Endothelial cell of umbilical vein (primary cell): ENCODE results near the gene CCDC142. TPM values are rescaled to one million over a fixed set of nuclear protein-coding genes. Genes with fewer than 3 reads are reported as not detected.

Experiments used
- BruUV-seq: library from RNA; stranded (reverse); fragments of 400-500 nt; replicated peaks from 2 replicates; lab custom pipeline; 2021; lab: Mats Ljungman, UMichigan
- CTCF ChIA-PET: fragments of 300-600, 350-600 bp; sonication (Branson Sonifier 250); formaldehyde crosslinking; loops from one replicate; lab custom pipeline; 2021; ENCODE audit warnings: antibody characterized with exemption, inconsistent platforms; lab: Charles Lee
- POLR2A ChIA-PET: fragments of 300-600, 350-600 bp; sonication (Branson Sonifier 250); formaldehyde crosslinking; loops from one replicate; lab custom pipeline; 2021; ENCODE audit warnings: antibody characterized with exemption, inconsistent platforms; lab: Charles Lee
- DNase-seq: peaks from one replicate; pipeline ENCODE4 v3.0.0-alpha.2; 2011; ENCODE audit warnings: low read depth, low spot score
- FAIRE-seq: peaks from 2 replicates; lab custom pipeline; 2011; peaks lifted over from hg19 to GRCh38; lab: Jason Lieb, UNC
- H2AFZ ChIP-seq: 2 replicates; pipeline ENCODE4 v1.6.0; 2012; ENCODE audit warnings: low read depth, low read length, control low read depth, inconsistent platforms
- H3K27ac ChIP-seq: 2 replicates; pipeline ENCODE4 v1.5.1; 2011; ENCODE audit warnings: low read depth, mild to moderate bottlenecking, control low read depth, low read length, moderate library complexity; ENCODE audit not compliant: insufficient read depth
- H3K27me3 ChIP-seq, 2 experiments: 2 replicates each; pipeline versions ENCODE4 v1.6.0 to v1.6.1; 2011; ENCODE audit warnings: low read length in 2 of 2, mixed read lengths in 1 of 2; ENCODE audit not compliant: control insufficient read depth in 2 of 2, insufficient read depth in 2 of 2
- H3K36me3 ChIP-seq, 2 experiments: 2 replicates in 1 of 2; 3 replicates in 1 of 2; pipeline ENCODE4 v1.5.1; 2011; ENCODE audit warnings: low read length in 2 of 2, mild to moderate bottlenecking in 1 of 2, moderate library complexity in 1 of 2; ENCODE audit not compliant: control insufficient read depth in 2 of 2, insufficient read depth in 2 of 2; ENCODE audit errors: extremely low read depth in 1 of 2
- H3K4me1 ChIP-seq: 3 replicates; pipeline ENCODE4 v1.5.1; 2011; ENCODE audit warnings: mild to moderate bottlenecking, low read length; ENCODE audit not compliant: control insufficient read depth, insufficient read depth; ENCODE audit errors: extremely low read depth
- H3K4me2 ChIP-seq: 2 replicates; pipeline ENCODE4 v1.6.1; 2011; ENCODE audit warnings: low read length, control low read depth, mixed read lengths; ENCODE audit not compliant: insufficient read depth
- H3K4me3 ChIP-seq, 3 experiments: fragments of 200-600 bp in 1 of 3; sonication (generic), shearing (Covaris generic) in 1 of 3; replicated peaks in 1 of 3; 2 replicates each; pipeline ENCODE4 v1.5.1; 2011 to 2016; ENCODE audit warnings: control low read depth in 3 of 3, low read length in 3 of 3, mild to moderate bottlenecking in 2 of 3, inconsistent platforms in 1 of 3, low read depth in 1 of 3, moderate library complexity in 1 of 3; ENCODE audit not compliant: insufficient read depth in 1 of 3
- H3K79me2 ChIP-seq: 2 replicates; pipeline ENCODE4 v1.6.0; 2012; ENCODE audit warnings: low read length, inconsistent platforms; ENCODE audit not compliant: control insufficient read depth, insufficient read depth
- H3K9ac ChIP-seq: replicated peaks from 2 replicates; pipeline ENCODE3; 2011; ENCODE audit warnings: low read length, control low read depth; ENCODE audit not compliant: insufficient read depth; ENCODE audit errors: extremely low read depth
- H3K9me1 ChIP-seq: replicated peaks from 3 replicates; pipeline ENCODE4 v1.6.0; 2011; ENCODE audit warnings: mild to moderate bottlenecking, low read length; ENCODE audit not compliant: control insufficient read depth, insufficient read depth; ENCODE audit errors: extremely low read depth
- H3K9me3 ChIP-seq: replicated peaks from 2 replicates; pipeline ENCODE4 v1.5.1; 2012; ENCODE audit warnings: low read length, inconsistent platforms; ENCODE audit not compliant: control insufficient read depth, insufficient read depth
- H4K20me1 ChIP-seq: replicated peaks from 2 replicates; pipeline ENCODE3; 2011; ENCODE audit warnings: mild to moderate bottlenecking, low read length; ENCODE audit not compliant: control insufficient read depth, insufficient read depth; ENCODE audit errors: extremely low read depth
- EZH2 ChIP-seq: IDR thresholded peaks from 2 replicates; pipeline ENCODE4 v1.6.1; 2012; ENCODE audit warnings: borderline replicate concordance, low read depth, mild to moderate bottlenecking, moderate library complexity, low read length, inconsistent platforms; ENCODE audit not compliant: severe bottlenecking
- FOS ChIP-seq: IDR thresholded peaks from 2 replicates; pipeline ENCODE4 v1.6.1; 2011; ENCODE audit warnings: mild to moderate bottlenecking, low read length, moderate library complexity, borderline replicate concordance; ENCODE audit not compliant: insufficient read depth
- GATA2 ChIP-seq: IDR thresholded peaks from 2 replicates; pipeline ENCODE4 v1.7.0; 2011; ENCODE audit warnings: low read depth, mild to moderate bottlenecking, moderate library complexity, mixed read lengths, low read length; ENCODE audit not compliant: insufficient read length, insufficient read depth
- JUN ChIP-seq: IDR thresholded peaks from 2 replicates; pipeline ENCODE4 v1.6.1; 2011; ENCODE audit warnings: borderline replicate concordance, low read depth; ENCODE audit not compliant: insufficient read length, insufficient read depth
- MAX ChIP-seq: IDR thresholded peaks from 2 replicates; pipeline ENCODE4 v1.6.1; 2011; ENCODE audit not compliant: insufficient read depth, insufficient read length
- MYC ChIP-seq: IDR thresholded peaks from one replicate; pipeline ENCODE4 v1.6.1; 2011; ENCODE audit warnings: mild to moderate bottlenecking, low read depth, low read length
- POLR2A ChIP-seq: IDR thresholded peaks from 2 replicates; pipeline ENCODE4 v1.6.1; 2012; ENCODE audit warnings: low read depth, mild to moderate bottlenecking, control low read depth, low read length
- POLR2AphosphoS5 ChIP-seq: IDR thresholded peaks from 2 replicates; pipeline ENCODE4 v1.6.1; 2012; ENCODE audit warnings: low read depth, mild to moderate bottlenecking, control low read depth, low read length, moderate library complexity; ENCODE audit not compliant: insufficient read depth
- dilution Hi-C: fragments of 300-500 bp; cut with MboI; formaldehyde crosslinking; loops from one replicate; pipeline ENCODE4 v1.15.0; 2019; ENCODE audit warnings: low sequenced_read_pairs; ENCODE audit not compliant: extremely low pct_ligation_motif_present
- intact Hi-C: fragments of 100-400 bp; cut with micrococcal nuclease; formaldehyde crosslinking; loops from one replicate; pipeline ENCODE4 v1.10.0; 2022
- polyA plus RNA-seq, 4 experiments: library from polyadenylated mRNA; depleted of rRNA in 3 of 4; stranded (reverse) in 3 of 4; unstranded in 1 of 4; fragments of >200 nt; gene quantifications; 2 replicates each; pipeline versions ENCODE4 v1.2.1 to v1.2.3, GENCODE V29; 2011 to 2012; ENCODE audit warnings: missing spikeins in 1 of 4
- total RNA-seq: library from RNA; stranded (reverse); gene quantifications from 2 replicates; pipeline ENCODE4 v1.2.3, GENCODE V29; 2021

The CCDC142 gene
- total and polyA plus RNA-seq, 2 donors (not counting 3 experiments of a cell fraction or from before 2014, with no cell fraction given) = 12.8 to 23.8 TPM

GRCh38 chr2:74438248-74438647, 44.5 kb downstream of the CCDC142 start:
- Histone ChIP-seq H3K36me3 (no peaks in the 10 kb centered on the region), H3K27ac (no peak overlapping the region), H3K27me3 (peaks cover 13 to 19% of the 10 kb centered on the region in 2 experiments), H3K4me1 (peaks cover 19% of the 10 kb centered on the region), H3K79me2 (no peaks in the 10 kb centered on the region), H3K9ac (no peak overlapping the region), H3K9me1 (no peaks in the 10 kb centered on the region), H3K4me2 (no peak overlapping the region), H3K9me3 (no peaks in the 10 kb centered on the region), H3K4me3 (no peak overlapping the region), H4K20me1 (no peaks in the 10 kb centered on the region), H2AFZ (no peak overlapping the region)
- no peak for DNase-seq
- ChIA-PET CTCF (interaction anchor here (0.5 kb wide), 1 partner anchor 37 kb away, joined by 3 read pairs; no protein-coding TSS in a partner anchor), POLR2A (no interaction called here)
- dilution Hi-C loops = no loop called here
- intact Hi-C loops = no loop called here
- no peak for FAIRE-seq
- BruUV-seq = no TSS peak
- TF ChIP-seq MAX = no peak
- TF ChIP-seq POLR2A = no peak
- no peak for TF ChIP-seq MYC
- no peak for TF ChIP-seq EZH2
- no peak for TF ChIP-seq JUN
- no peak for TF ChIP-seq POLR2AphosphoS5
- no peak for TF ChIP-seq FOS
- no peak for TF ChIP-seq GATA2
